SK-N-SH treated with all-trans-retinoic acid at 6 μM for 48 hours (cell line): Measurements from ENCODE around the gene AMACR.

Experiments used
- ARNTL ChIP-seq: fragments of 450-650 bp; formaldehyde crosslinking; IDR thresholded peaks from 2 replicates; pipeline ENCODE4 v1.5.0; 2020; ENCODE audit warnings: low read depth, mild to moderate bottlenecking, moderate library complexity, borderline replicate concordance
- CREB5 ChIP-seq: fragments of 250-450 bp; sonication (Bioruptor Pico); IDR thresholded peaks from 2 replicates; pipeline ENCODE4 v1.5.1; 2020; ENCODE audit warnings: low read depth, mild to moderate bottlenecking, moderate library complexity
- CSRNP3 ChIP-seq: fragments of 250-450 bp; sonication (Bioruptor Pico); IDR thresholded peaks from 2 replicates; pipeline ENCODE4 v1.5.1; 2021; ENCODE audit warnings: mild to moderate bottlenecking, moderate library complexity
- ESRRG ChIP-seq: fragments of 250-450 bp; sonication (Bioruptor Pico); IDR thresholded peaks from 2 replicates; pipeline ENCODE4 v1.6.1; 2021; ENCODE audit warnings: mild to moderate bottlenecking
- OSR1 ChIP-seq: fragments of 250-450 bp; sonication (Bioruptor Pico); IDR thresholded peaks from 2 replicates; pipeline ENCODE4 v1.8.0; 2022; ENCODE audit warnings: moderate library complexity, mild to moderate bottlenecking, inconsistent platforms
- PATZ1 ChIP-seq: fragments of 250-450 bp; sonication (Bioruptor Pico); IDR thresholded peaks from 2 replicates; pipeline ENCODE4 v1.8.0; 2020; ENCODE audit warnings: mild to moderate bottlenecking, moderate library complexity, borderline replicate concordance
- RARB ChIP-seq: fragments of 250-450 bp; sonication (Bioruptor Pico); IDR thresholded peaks from 2 replicates; pipeline ENCODE4 v1.8.0; 2021; ENCODE audit warnings: mild to moderate bottlenecking, moderate library complexity
- TSHZ2 ChIP-seq: fragments of 250-450 bp; sonication (Bioruptor Pico); IDR thresholded peaks from 2 replicates; pipeline ENCODE4 v1.5.0; 2020; ENCODE audit warnings: mild to moderate bottlenecking, moderate library complexity
- ZC3H10 ChIP-seq: fragments of 250-450 bp; sonication (Bioruptor Pico); IDR thresholded peaks from 2 replicates; pipeline ENCODE4 v1.5.1; 2021; ENCODE audit warnings: mild to moderate bottlenecking, moderate library complexity

GRCh38 chr5:34053133-34053532 lies 45.3 kb upstream of the AMACR start:
- no peak for TF ChIP-seq PATZ1 (CRISPR knock-in tag)
- no peak for TF ChIP-seq TSHZ2 (CRISPR knock-in tag)
- TF ChIP-seq OSR1 (CRISPR knock-in tag) = no peak
- no peak for TF ChIP-seq ZC3H10 (CRISPR knock-in tag)
- TF ChIP-seq RARB (CRISPR knock-in tag) = no peak
- no peak for TF ChIP-seq ARNTL
- TF ChIP-seq ESRRG (CRISPR knock-in tag) = no peak
- TF ChIP-seq CSRNP3 = no peak
- TF ChIP-seq CREB5 = no peak
